Measurements from ENCODE around the gene MAP4K5.
"Not testable (repeated sequence)": the region's sequence is repeated elsewhere in the genome, so short reads cannot be mapped to it uniquely, and the experiment has no call there.

Gene MAP4K5

DNA sequence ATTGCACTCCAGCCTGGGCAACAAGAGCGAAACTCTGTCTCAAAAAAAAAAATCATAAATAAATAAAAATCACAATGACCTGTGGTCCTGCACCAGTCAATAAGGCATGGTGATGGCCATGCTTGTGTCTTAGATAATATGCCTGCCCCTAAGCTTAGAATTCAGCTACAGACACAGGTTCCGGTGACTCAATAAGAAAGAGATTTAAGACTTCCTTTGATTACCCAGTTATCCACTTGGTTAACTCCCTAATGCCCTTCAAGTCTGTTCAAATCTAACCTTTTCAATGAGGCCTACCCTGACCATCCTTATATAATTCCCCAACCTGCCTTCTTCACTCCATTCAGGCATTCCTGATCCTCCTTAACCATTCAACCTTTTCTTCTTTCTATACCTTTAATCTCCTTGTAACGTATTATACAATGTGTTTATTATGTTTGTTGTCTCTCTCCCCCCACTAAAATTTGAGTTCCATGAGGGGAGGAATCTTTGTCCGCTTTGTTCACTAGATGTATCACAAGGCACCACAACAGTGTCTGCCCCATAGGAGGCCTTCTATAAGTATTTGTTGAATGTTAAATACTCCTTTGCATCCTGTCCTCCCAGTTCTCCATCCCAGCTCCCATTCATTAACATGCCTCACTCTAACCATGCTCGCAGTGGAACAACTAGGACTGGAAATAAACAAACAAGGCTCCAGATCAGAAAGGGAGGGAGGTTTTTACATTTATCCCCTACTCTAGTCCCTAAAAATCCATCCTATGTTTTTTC is 8.9 kb downstream of the MAP4K5 start:
- Histone ChIP-seq H3K36me3 (peaks cover 38% of the 10 kb centered on the region), H3K4me3 (no peak overlapping the region), H3K9ac (no peak overlapping the region), H3K9me3 (0 out of 2 replicates have a peak, but pooled peaks cover under 1% of the 10 kb centered on the region), H4K20me1 (peaks cover 91% of the 10 kb centered on the region), H3K27me3 (no peaks in the 10 kb centered on the region), H3K4me2 (no peak overlapping the region), H3K4me1 (peaks cover 11% of the 10 kb centered on the region), H3K27ac (no peak overlapping the region)
- TF ChIP-seq Cebpa-rat (IDR thresholded peaks at IDR 0.05), result no peak

- Histone ChIP-seq H3K9me3 (0 out of 2 replicates have a peak, but pooled peaks cover 4% of the 10 kb centered on the region), H3K27me3 (no peaks in the 10 kb centered on the region), H3K4me2 (no peak overlapping the region), H3K9ac (no peak overlapping the region), H4K20me1 (peaks cover 88% of the 10 kb centered on the region), H3K36me3 (peaks cover 45% of the 10 kb centered on the region), H3K4me3 (no peak overlapping the region), H3K27ac (no peak overlapping the region), H3K4me1 (no peaks in the 10 kb centered on the region)
- no peak for TF ChIP-seq Cebpa-rat (IDR thresholded peaks at IDR 0.05)
Observed at GRCh38 chr14:50521912-50522341, 10.4 kb downstream of the MAP4K5 start.

DNA sequence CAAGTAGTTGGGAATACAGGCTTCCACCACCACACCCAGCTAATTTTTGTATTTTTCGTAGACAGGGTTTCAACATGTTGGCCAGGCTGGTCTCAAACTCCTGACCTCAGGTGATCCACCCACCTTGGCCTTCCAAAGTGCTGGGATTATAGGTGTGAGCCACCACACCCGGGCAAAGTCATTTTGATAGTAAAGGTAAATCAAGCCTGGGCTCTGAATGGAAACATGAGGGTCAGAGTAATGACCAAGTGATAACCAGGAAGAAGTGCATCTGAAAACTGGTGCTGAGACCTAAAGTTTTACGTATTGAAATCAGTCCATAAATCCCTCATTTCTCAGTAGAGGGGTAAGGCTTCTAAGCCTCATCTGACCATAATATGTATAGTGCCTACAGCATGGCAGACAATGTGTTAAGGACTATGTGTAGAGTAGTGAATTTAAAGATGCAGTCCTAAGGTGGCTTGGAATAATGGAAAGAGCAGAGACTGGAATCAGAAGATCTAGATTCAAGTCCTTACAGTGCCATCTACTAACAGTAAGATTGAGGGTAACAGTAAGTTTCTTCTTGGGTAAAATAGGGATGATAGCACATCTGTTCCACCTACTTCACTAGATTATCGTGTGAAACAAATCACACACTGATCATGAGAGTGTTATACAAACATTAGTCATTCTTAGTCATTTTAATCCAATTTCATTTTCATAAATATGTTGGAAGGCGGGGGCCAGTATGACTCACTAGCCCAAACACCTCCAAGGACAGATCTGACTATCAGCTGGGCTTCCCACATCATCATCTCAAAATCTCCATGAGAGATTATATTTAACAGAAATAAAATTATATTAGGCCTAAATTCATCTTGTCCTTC is 11.2 kb downstream of the MAP4K5 start:
- Histone ChIP-seq H3K9ac (no peak overlapping the region), H3K9me3 (0 out of 2 replicates have a peak, but pooled peaks cover 4% of the 10 kb centered on the region), H3K27ac (no peak overlapping the region), H3K4me1 (no peaks in the 10 kb centered on the region), H3K36me3 (peaks cover 42% of the 10 kb centered on the region), H3K27me3 (no peaks in the 10 kb centered on the region), H3K4me2 (no peak overlapping the region), H3K4me3 (no peak overlapping the region), H4K20me1 (peaks cover 82% of the 10 kb centered on the region)
- no peak for TF ChIP-seq Cebpa-rat (IDR thresholded peaks at IDR 0.05)

GRCh38 chr14:50516091-50516490 is 16.3 kb downstream of the MAP4K5 start:
- Histone ChIP-seq H3K4me1 (no peaks in the 10 kb centered on the region), H4K20me1 (peaks cover 60% of the 10 kb centered on the region), H3K9ac (no peak overlapping the region), H3K4me2 (no peak overlapping the region), H3K36me3 (peaks cover 52% of the 10 kb centered on the region), H3K27ac (no peak overlapping the region), H3K4me3 (no peak overlapping the region), H3K27me3 (no peaks in the 10 kb centered on the region), H3K9me3 (peaks cover 13% of the 10 kb centered on the region; the same call in 1 of the 2 replicates)
- TF ChIP-seq Cebpa-rat (IDR thresholded peaks at IDR 0.05), result no peak

DNA sequence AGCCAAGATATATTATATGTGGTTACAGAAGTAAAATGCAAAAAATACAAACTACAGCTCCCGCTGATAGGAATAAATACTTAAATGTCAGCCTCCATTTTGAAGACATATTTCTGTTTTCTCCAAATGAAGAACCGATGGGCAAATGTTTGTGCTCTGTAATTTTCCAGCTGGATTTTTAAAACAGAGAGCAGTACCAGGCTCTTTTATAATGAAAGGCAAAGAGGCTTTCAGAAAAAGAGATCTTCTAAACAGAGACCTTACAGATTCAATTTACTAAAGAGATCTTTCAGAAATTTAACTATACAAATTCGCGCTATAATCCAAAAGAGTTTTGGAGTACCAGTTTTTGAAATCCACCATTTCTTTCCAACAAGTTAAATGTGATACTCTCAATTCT is 19.9 kb downstream of the MAP4K5 start:
- peaks cover 42% of the 10 kb centered on the region for H4K20me1 ChIP-seq
- no peaks in the 10 kb centered on the region for H3K4me1 ChIP-seq
- TF ChIP-seq Cebpa-rat (IDR thresholded peaks at IDR 0.05), result no peak
- H3K9me3 ChIP-seq, result peaks cover 14% of the 10 kb centered on the region; the same call in 1 of the 2 replicates
- H3K4me2 ChIP-seq, result no peak overlapping the region
- H3K36me3 ChIP-seq, result peaks cover 30% of the 10 kb centered on the region
- H3K27ac ChIP-seq, result no peak overlapping the region
- H3K4me3 ChIP-seq, result no peak overlapping the region
- no peaks in the 10 kb centered on the region for H3K27me3 ChIP-seq
- no peak overlapping the region for H3K9ac ChIP-seq

GRCh38 chr14:50510157-50510556 is 22.2 kb downstream of the MAP4K5 start:
- peaks cover 12% of the 10 kb centered on the region; the same call in 1 of the 2 replicates for H3K9me3 ChIP-seq
- H3K27me3 ChIP-seq, result no peaks in the 10 kb centered on the region
- no peak overlapping the region for H3K4me2 ChIP-seq
- no peak overlapping the region for H3K27ac ChIP-seq
- H3K4me1 ChIP-seq, result no peaks in the 10 kb centered on the region
- H3K36me3 ChIP-seq, result peaks cover 23% of the 10 kb centered on the region
- no peak for TF ChIP-seq Cebpa-rat (IDR thresholded peaks at IDR 0.05)
- no peak overlapping the region for H3K9ac ChIP-seq
- H4K20me1 ChIP-seq, result peaks cover 42% of the 10 kb centered on the region
- H3K4me3 ChIP-seq, result no peak overlapping the region

DNA sequence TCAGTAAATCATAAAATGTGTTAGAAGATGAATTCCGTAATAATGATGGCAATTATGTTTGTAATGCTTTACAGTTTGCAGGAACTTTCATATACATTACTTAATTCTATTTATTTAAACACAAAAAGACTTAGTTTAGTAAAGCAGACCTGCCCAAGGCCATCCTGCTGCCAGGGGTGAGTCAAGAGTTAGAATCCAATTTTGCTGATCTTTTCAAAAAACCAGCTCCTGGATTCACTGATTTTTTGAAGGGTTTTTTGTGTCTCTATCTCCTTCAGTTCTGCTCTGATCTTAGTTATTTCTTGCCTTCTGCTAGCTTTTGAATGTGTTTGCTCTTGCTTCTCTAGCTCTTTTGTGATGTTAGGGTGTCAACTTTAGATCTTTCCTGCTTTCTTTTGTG is 25.3 kb downstream of the MAP4K5 start:
- peaks cover 19% of the 10 kb centered on the region; the same call in 1 of the 2 replicates for H3K36me3 ChIP-seq
- H3K4me3 ChIP-seq, H3K4me1 ChIP-seq, H3K27me3 ChIP-seq, H3K4me2 ChIP-seq, H3K9ac ChIP-seq, H3K9me3 ChIP-seq, H3K27ac ChIP-seq: not testable (repeated sequence)
- peaks cover 35% of the 10 kb centered on the region; the same call in 1 of the 2 replicates for H4K20me1 ChIP-seq

- Histone ChIP-seq H3K4me1 (no peaks in the 10 kb centered on the region), H3K4me2 (no peak overlapping the region), H3K9ac (no peak overlapping the region), H3K27ac (no peak overlapping the region), H3K27me3 (no peaks in the 10 kb centered on the region), H3K36me3 (peaks cover 37% of the 10 kb centered on the region), H3K9me3 (peaks cover 5% of the 10 kb centered on the region; the same call in 1 of the 2 replicates), H3K4me3 (no peak overlapping the region), H4K20me1 (peaks cover 22% of the 10 kb centered on the region; the same call in 1 of the 2 replicates)
- no peak for TF ChIP-seq Cebpa-rat (IDR thresholded peaks at IDR 0.05)
Observed at GRCh38 chr14:50501642-50502041, 30.7 kb downstream of the MAP4K5 start.

GRCh38 chr14:50497351-50497750 is 35.0 kb downstream of the MAP4K5 start:
- Histone ChIP-seq H3K9ac (no peak overlapping the region), H3K9me3 (peaks cover 14% of the 10 kb centered on the region), H3K4me1 (no peaks in the 10 kb centered on the region), H3K36me3 (peaks cover 49% of the 10 kb centered on the region), H3K4me3 (no peak overlapping the region), H3K27ac (no peak overlapping the region), H3K4me2 (no peak overlapping the region), H4K20me1 (no peaks in the 10 kb centered on the region; the same call in 1 of the 2 replicates), H3K27me3 (no peaks in the 10 kb centered on the region)
- TF ChIP-seq Cebpa-rat (IDR thresholded peaks at IDR 0.05), result no peak

DNA sequence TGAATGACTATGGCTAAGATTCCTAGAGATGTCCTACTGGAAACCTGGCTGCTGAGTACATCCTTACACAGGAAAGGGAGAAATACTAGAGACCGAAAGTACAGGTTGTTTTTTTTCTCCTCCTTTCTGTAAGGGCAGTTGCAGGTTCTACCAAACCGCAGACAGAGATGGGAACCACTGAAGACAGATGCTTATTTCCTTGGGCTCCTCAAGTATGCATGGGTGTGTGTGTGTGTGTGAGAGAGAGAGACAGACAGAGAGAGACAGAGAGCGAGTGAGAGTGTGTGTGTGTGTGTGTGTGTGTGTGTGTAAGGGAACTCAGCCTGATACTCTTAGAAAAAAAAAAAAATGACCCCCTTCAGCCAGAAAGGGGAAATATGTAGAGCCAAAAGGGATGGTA is 42.5 kb downstream of the MAP4K5 start:
- Histone ChIP-seq H3K9me3 (peaks cover 9% of the 10 kb centered on the region), H3K27ac (no peak overlapping the region), H3K4me1 (no peaks in the 10 kb centered on the region), H3K27me3 (no peaks in the 10 kb centered on the region), H4K20me1 (peaks cover 10% of the 10 kb centered on the region; the same call in 1 of the 2 replicates), H3K4me2 (no peak overlapping the region), H3K4me3 (no peak overlapping the region), H3K36me3 (peaks cover 39% of the 10 kb centered on the region; the same call in 1 of the 2 replicates), H3K9ac (no peak overlapping the region)
- TF ChIP-seq Cebpa-rat (IDR thresholded peaks at IDR 0.05), result no peak
